HL-60 (cell line): ENCODE measurements around the gene ALPL.
"Not testable (repeated sequence)": the region's sequence is repeated elsewhere in the genome, so short reads cannot be mapped to it uniquely, and the experiment has no call there.

Source experiments
- CTCF ChIP-seq: IDR thresholded peaks from one replicate; pipeline ENCODE4 v1.5.1; 2011; ENCODE audit warnings: low read length, control low read depth, inconsistent platforms; ENCODE audit not compliant: insufficient read depth
- GABPA ChIP-seq: IDR thresholded peaks from 2 replicates; pipeline ENCODE4 v1.6.1; 2012; ENCODE audit warnings: low read depth
- POLR2AphosphoS5 ChIP-seq: IDR thresholded peaks from 2 replicates; pipeline ENCODE4 v1.6.1; 2012; ENCODE audit warnings: low read depth
- REST ChIP-seq: IDR thresholded peaks from 2 replicates; pipeline ENCODE4 v1.6.1; 2012; ENCODE audit warnings: low read depth; ENCODE audit not compliant: insufficient replicate concordance
- SPI1 ChIP-seq: IDR thresholded peaks from 2 replicates; pipeline ENCODE4 v1.6.1; 2012; ENCODE audit warnings: low read depth, mild to moderate bottlenecking, borderline replicate concordance

- TF ChIP-seq CTCF, GABPA, POLR2AphosphoS5, REST, SPI1: not testable (repeated sequence)
Measured at GRCh38 chr1:21483881-21484280, 25.3 kb upstream of the ALPL start.
